MM.1S (cell line): Measurements from ENCODE around the gene SPINDOC.

ENCODE experiments used
- DNase-seq: peaks from one replicate; pipeline ENCODE4 v3.0.0-alpha.2; 2015
- H2AFZ ChIP-seq: fragments of 300-600 bp; sonication (generic); 2 replicates; pipeline ENCODE4 v1.6.0; 2016; ENCODE audit warnings: antibody characterized with exemption, low read length
- H3F3A ChIP-seq: fragments of 300-600 bp; sonication (generic); 2 replicates; pipeline ENCODE4 v1.6.1; 2016; ENCODE audit warnings: mild to moderate bottlenecking, antibody characterized with exemption, low read length, moderate library complexity, mixed read lengths; ENCODE audit not compliant: insufficient read depth
- H3K27ac ChIP-seq: fragments of 300-600 bp; sonication (generic); 2 replicates; pipeline ENCODE4 v1.5.1; 2016; ENCODE audit warnings: mild to moderate bottlenecking, low read length
- H3K27me3 ChIP-seq: fragments of 300-600 bp; sonication (generic); replicated peaks from 2 replicates; pipeline ENCODE4 v1.6.0; 2016; ENCODE audit warnings: low read length; ENCODE audit not compliant: insufficient read depth
- H3K36me3 ChIP-seq: fragments of 300-600 bp; sonication (generic); replicated peaks from 2 replicates; pipeline ENCODE4 v1.6.1; 2016; ENCODE audit warnings: mild to moderate bottlenecking, low read length, mixed read lengths; ENCODE audit not compliant: insufficient read depth
- H3K4me1 ChIP-seq: fragments of 300-600 bp; sonication (generic); 2 replicates; pipeline ENCODE4 v1.6.1; 2016; ENCODE audit warnings: low read length, mixed read lengths
- H3K4me2 ChIP-seq: fragments of 300-600 bp; sonication (generic); 2 replicates; pipeline ENCODE4 v1.6.0; 2016; ENCODE audit warnings: low read depth, low read length
- H3K4me3 ChIP-seq: fragments of 300-600 bp; sonication (generic); 2 replicates; pipeline ENCODE4 v1.5.1; 2016; ENCODE audit warnings: low read length, mixed read lengths
- H3K79me2 ChIP-seq: fragments of 300-600 bp; sonication (generic); 2 replicates; pipeline ENCODE4 v1.6.1; 2016; ENCODE audit warnings: mixed run types, low read length, mixed read lengths
- H3K9ac ChIP-seq: fragments of 300-600 bp; sonication (generic); 2 replicates; pipeline ENCODE4 v1.6.1; 2016; ENCODE audit warnings: low read length, mixed read lengths
- H3K9me2 ChIP-seq: fragments of 300-600 bp; sonication (generic); replicated peaks from 2 replicates; pipeline ENCODE4 v1.6.1; 2016; ENCODE audit warnings: mild to moderate bottlenecking, low read length, mixed read lengths; ENCODE audit not compliant: insufficient read depth
- H3K9me3 ChIP-seq: fragments of 300-600 bp; sonication (generic); replicated peaks from 2 replicates; pipeline ENCODE4 v1.6.1; 2016; ENCODE audit warnings: mild to moderate bottlenecking, low read length, mixed read lengths; ENCODE audit not compliant: insufficient read depth
- H4K20me1 ChIP-seq: fragments of 300-600 bp; sonication (generic); 2 replicates; pipeline ENCODE4 v1.6.1; 2016; ENCODE audit warnings: mild to moderate bottlenecking, low read length, moderate library complexity, mixed read lengths; ENCODE audit not compliant: insufficient read depth
- EZH2 ChIP-seq: fragments of 300-600 bp; sonication (generic); optimal IDR thresholded peaks from 2 replicates; pipeline ENCODE3; 2017; ENCODE audit warnings: low read depth, mild to moderate bottlenecking, antibody characterized with exemption, low read length, mixed read lengths
- EZH2phosphoT487 ChIP-seq: fragments of 300-600 bp; sonication (generic); IDR thresholded peaks from 2 replicates; pipeline ENCODE4 v1.6.1; 2018; ENCODE audit warnings: antibody characterized with exemption, low read length
- TF ChIP-seq, protein P1 (sequence below): fragments of 300-600 bp; sonication (generic); IDR thresholded peaks from 2 replicates; pipeline ENCODE4 v1.5.1; 2016; ENCODE audit warnings: antibody characterized with exemption, low read length, mixed read lengths

Gene SPINDOC

DNA sequence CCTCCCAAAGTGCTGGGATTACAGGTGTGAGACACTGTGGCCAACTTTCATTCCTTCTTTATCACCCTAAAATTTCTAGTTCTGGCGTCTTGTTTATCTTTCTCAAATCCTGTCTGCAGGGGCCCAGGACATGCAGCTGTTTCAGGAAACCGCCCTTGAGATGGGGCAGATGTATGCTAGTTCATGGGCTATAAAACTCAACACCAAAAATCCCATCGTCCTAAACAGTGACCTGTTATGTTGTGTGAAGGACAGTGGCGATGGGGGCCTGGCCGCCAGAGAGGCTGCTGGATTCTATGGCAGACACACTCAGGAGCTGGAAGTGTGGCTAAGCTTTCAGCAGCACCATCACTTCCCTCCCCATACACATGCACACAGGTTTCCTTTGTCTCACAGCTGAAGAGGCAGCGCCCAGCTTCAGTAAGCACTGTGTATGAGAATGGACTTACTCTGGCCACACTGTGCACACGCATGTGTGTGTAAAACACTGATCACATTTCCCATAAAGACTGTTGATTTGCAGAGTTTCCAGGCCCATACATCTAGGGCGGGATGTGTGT lies 62.3 kb downstream of the SPINDOC start:
- no peak overlapping the region for H3K9ac ChIP-seq
- no peaks in the 10 kb centered on the region for H3K9me3 ChIP-seq
- no peak overlapping the region for H3K4me2 ChIP-seq
- H4K20me1 ChIP-seq = no peaks in the 10 kb centered on the region; the same call in 1 of the 2 replicates
- H2AFZ ChIP-seq = no peak overlapping the region
- no peak overlapping the region for H3K27ac ChIP-seq
- peaks cover 87% of the 10 kb centered on the region for H3K79me2 ChIP-seq
- no peak overlapping the region for H3K4me3 ChIP-seq
- H3F3A ChIP-seq = peaks cover 13% of the 10 kb centered on the region
- no peaks in the 10 kb centered on the region for H3K36me3 ChIP-seq
- TF ChIP-seq EZH2phosphoT487 = no peak
- TF ChIP-seq EZH2 = no peak
- TF ChIP-seq, protein P1, sequence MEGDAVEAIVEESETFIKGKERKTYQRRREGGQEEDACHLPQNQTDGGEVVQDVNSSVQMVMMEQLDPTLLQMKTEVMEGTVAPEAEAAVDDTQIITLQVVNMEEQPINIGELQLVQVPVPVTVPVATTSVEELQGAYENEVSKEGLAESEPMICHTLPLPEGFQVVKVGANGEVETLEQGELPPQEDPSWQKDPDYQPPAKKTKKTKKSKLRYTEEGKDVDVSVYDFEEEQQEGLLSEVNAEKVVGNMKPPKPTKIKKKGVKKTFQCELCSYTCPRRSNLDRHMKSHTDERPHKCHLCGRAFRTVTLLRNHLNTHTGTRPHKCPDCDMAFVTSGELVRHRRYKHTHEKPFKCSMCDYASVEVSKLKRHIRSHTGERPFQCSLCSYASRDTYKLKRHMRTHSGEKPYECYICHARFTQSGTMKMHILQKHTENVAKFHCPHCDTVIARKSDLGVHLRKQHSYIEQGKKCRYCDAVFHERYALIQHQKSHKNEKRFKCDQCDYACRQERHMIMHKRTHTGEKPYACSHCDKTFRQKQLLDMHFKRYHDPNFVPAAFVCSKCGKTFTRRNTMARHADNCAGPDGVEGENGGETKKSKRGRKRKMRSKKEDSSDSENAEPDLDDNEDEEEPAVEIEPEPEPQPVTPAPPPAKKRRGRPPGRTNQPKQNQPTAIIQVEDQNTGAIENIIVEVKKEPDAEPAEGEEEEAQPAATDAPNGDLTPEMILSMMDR = no peak
- DNase-seq = no peak
- no peaks in the 10 kb centered on the region for H3K27me3 ChIP-seq
- H3K9me2 ChIP-seq = no peaks in the 10 kb centered on the region
- H3K4me1 ChIP-seq = peaks cover 17% of the 10 kb centered on the region

DNA sequence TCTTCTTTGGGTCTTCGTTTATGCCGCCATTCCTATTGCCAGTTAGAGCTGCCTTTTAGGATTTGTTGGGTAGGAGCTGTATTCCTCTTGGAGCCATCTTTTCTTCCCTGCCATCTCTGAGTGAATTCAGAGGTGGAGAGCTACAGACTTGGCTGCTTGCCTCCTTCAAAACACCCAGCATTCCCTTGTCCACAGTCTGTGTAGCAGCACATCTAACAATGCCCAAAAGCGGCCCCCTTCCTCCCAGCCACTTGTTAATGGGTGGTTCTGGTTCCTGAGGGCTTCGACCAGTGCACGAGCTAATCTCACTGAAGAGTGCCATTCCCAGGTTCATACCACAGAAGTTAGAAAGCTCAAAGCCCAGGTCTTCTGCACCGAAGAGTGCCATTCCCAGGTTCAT lies 63.4 kb downstream of the SPINDOC start:
- H3K4me1 ChIP-seq = peaks cover 10% of the 10 kb centered on the region
- H3K27ac ChIP-seq = no peak overlapping the region
- peaks cover 7% of the 10 kb centered on the region for H3F3A ChIP-seq
- H2AFZ ChIP-seq = no peak overlapping the region
- no peaks in the 10 kb centered on the region for H3K9me2 ChIP-seq
- H3K9ac ChIP-seq = no peak overlapping the region
- H3K4me3 ChIP-seq = no peak overlapping the region
- H4K20me1 ChIP-seq = no peaks in the 10 kb centered on the region; the same call in 1 of the 2 replicates
- TF ChIP-seq, protein P1 = no peak
- TF ChIP-seq EZH2 (no peak), EZH2phosphoT487 (no peak)
- H3K4me2 ChIP-seq = no peak overlapping the region
- H3K9me3 ChIP-seq = no peaks in the 10 kb centered on the region
- DNase-seq = no peak
- H3K79me2 ChIP-seq = peaks cover 90% of the 10 kb centered on the region
- H3K36me3 ChIP-seq = no peaks in the 10 kb centered on the region
- H3K27me3 ChIP-seq = no peaks in the 10 kb centered on the region
